ENCODE results near the gene BAIAP2. TPM values are rescaled to one million over a fixed set of nuclear protein-coding genes. Genes with fewer than 3 reads are reported as not detected.

Gene BAIAP2
- total RNA-seq, 1 donor from 2014 or later, result 113 TPM

DNA sequence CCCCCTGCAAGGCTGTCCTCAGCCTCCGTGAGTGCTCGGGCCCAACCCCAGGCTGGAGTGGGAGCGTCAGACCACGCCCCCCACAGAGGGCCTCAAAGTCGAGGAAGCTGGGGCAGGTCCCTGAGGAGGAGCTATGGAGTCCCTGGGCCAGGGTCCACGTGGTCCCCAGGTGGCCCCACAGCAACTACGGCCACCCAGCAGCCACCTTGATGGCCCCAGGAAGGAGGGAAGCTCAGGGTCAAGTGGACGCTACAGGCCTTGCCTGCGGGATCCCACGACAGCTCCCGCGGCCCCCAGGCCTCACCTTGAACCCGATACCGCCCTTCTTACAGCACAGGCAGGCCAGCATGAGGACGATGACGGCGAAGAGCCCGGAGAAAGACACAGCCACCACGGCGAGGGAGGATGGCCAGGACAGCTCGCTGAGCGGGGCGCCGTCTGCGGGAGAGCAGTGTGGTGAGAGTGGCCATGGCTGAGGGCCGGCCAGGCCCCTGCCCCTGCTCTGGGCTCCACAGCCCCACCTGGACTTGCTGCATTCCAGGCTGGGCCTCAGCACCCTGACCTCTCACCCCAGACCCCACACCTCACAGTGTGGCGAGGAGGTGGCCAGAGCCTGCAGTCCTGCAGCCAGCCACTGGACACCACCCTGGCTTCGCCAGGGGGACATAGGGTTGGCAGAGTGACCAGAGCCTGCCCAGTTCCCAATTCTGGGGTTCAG is 99.3 kb downstream of the BAIAP2 start:
- H3K27ac ChIP-seq, result no peak overlapping the region
- H3K4me3 ChIP-seq, result no peak overlapping the region
- no peaks in the 10 kb centered on the region for H3K4me1 ChIP-seq
- no peak for DNase-seq (ENCODE audit: extremely low spot score in 2 of 2)
- no peak for TF ChIP-seq POLR2A (IDR thresholded peaks at IDR 0.05)
- TF ChIP-seq, protein P1, sequence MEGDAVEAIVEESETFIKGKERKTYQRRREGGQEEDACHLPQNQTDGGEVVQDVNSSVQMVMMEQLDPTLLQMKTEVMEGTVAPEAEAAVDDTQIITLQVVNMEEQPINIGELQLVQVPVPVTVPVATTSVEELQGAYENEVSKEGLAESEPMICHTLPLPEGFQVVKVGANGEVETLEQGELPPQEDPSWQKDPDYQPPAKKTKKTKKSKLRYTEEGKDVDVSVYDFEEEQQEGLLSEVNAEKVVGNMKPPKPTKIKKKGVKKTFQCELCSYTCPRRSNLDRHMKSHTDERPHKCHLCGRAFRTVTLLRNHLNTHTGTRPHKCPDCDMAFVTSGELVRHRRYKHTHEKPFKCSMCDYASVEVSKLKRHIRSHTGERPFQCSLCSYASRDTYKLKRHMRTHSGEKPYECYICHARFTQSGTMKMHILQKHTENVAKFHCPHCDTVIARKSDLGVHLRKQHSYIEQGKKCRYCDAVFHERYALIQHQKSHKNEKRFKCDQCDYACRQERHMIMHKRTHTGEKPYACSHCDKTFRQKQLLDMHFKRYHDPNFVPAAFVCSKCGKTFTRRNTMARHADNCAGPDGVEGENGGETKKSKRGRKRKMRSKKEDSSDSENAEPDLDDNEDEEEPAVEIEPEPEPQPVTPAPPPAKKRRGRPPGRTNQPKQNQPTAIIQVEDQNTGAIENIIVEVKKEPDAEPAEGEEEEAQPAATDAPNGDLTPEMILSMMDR (IDR thresholded peaks at IDR 0.05), result no peak
- no peak for TF ChIP-seq POLR2AphosphoS5 (IDR thresholded peaks at IDR 0.05; ENCODE audit: insufficient read depth in 1 of 2, low read depth in 1 of 2)
- intact Hi-C loops (cut with DNase I), result no loop called here
- no peaks in the 10 kb centered on the region for H3K36me3 ChIP-seq
- H3K9me3 ChIP-seq, result no peaks in the 10 kb centered on the region
- no peaks in the 10 kb centered on the region for H3K27me3 ChIP-seq

DNA sequence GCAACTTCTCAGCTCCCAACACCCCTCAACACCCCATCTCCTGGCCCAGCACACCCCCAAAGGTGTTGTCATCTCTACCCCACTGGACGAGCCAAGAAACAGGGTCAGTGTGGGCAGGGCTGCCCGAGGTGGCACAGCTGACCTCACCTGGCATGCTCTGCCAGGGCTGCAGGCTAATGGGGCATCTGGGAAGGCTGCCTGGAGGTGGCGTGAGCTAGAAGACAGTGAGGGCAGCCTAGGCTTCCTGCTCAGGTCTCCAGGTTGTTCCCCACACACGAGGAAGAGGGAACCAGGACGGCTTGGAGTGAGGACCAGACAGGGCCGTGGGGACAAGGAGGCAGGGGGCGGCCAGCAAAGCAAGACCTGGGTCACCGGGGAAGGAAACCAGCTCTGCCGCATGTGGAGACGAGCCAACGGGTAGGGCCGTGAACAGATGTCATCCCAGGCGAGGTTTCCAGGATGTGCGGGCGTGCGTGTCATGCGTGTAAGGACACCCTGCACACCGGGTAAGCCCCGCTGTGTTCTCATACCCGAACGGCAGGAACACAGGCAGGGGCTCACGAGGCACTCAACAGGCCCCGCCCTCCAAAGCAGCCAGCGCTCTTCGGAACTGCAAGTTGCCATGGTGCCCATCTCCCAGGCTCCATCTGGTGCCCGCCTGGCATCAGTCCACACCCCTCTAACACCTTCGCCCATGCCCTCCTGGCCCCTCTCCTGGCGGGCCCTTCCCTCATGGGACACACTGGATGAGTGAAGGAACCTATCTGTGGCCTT is 100.7 kb downstream of the BAIAP2 start:
- TF ChIP-seq POLR2AphosphoS5 (IDR thresholded peaks at IDR 0.05; ENCODE audit: insufficient read depth in 1 of 2, low read depth in 1 of 2) (no peak), POLR2A (IDR thresholded peaks at IDR 0.05) (no peak)
- TF ChIP-seq, protein P1 (IDR thresholded peaks at IDR 0.05), result no peak
- no peak for DNase-seq (ENCODE audit: extremely low spot score in 2 of 2)
- no peaks in the 10 kb centered on the region for H3K36me3 ChIP-seq

DNA sequence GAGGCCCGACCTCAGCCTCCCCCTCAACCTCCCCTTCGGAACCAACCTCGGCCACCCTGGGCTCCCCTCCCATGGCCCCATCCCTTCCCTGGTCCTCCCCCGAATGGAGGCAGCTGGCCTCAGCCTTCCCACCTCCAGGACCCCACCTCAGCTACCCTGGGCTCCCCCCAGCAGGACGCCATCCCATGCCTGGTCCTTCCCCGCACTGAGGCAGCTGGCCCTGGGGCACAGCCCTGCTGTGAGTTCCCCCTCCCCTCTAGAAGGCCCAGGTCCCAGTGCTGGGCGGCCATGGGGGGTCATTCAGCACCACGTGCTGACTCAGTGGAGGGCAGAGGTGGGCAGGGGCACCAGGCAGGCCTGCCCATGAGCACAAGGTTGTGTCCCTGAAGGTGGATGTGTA is 101.4 kb downstream of the BAIAP2 start:
- Histone ChIP-seq H3K9me3 (no peaks in the 10 kb centered on the region), H3K4me1 (no peaks in the 10 kb centered on the region), H3K4me3 (no peak overlapping the region), H3K36me3 (no peaks in the 10 kb centered on the region), H3K27ac (no peak overlapping the region), H3K27me3 (no peaks in the 10 kb centered on the region)
- intact Hi-C loops (cut with DNase I), result no loop called here
- TF ChIP-seq POLR2A (IDR thresholded peaks at IDR 0.05), result no peak
- TF ChIP-seq POLR2AphosphoS5 (IDR thresholded peaks at IDR 0.05; ENCODE audit: insufficient read depth in 1 of 2, low read depth in 1 of 2), result no peak
- TF ChIP-seq, protein P1 (IDR thresholded peaks at IDR 0.05), result no peak
- DNase-seq (ENCODE audit: extremely low spot score in 2 of 2), result no peak

More for the DNA sequence above, 100.7 kb downstream of the BAIAP2 start:
- Histone ChIP-seq H3K27me3 (no peaks in the 10 kb centered on the region), H3K4me1 (no peaks in the 10 kb centered on the region), H3K27ac (no peak overlapping the region), H3K4me3 (no peak overlapping the region), H3K9me3 (no peaks in the 10 kb centered on the region)
- intact Hi-C loops (cut with DNase I), result no loop called here

DNA sequence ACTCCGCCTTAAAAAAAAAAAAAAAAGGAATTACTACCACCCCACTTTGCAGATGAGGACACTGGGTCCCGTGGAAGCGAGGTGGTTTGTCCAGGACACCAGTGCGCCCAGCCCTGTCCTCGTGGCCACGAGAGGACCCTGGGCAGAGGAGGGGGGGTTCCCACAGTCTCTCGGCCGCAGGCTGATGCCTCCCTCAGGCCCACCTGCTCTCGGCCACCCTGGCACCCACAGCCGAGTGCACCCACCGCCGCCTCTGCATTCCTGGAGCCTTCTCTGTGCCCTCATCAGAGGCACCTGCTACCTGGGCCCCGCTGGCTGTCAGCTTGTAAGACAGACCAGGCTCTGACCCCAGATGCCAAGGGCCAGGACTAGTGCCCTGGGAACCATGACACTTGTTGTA is 102.3 kb downstream of the BAIAP2 start:
- no peak overlapping the region for H3K4me3 ChIP-seq
- no peaks in the 10 kb centered on the region for H3K36me3 ChIP-seq
- intact Hi-C loops (cut with DNase I), result no loop called here
- no peaks in the 10 kb centered on the region for H3K9me3 ChIP-seq
- no peak for TF ChIP-seq POLR2AphosphoS5 (IDR thresholded peaks at IDR 0.05; ENCODE audit: insufficient read depth in 1 of 2, low read depth in 1 of 2)
- TF ChIP-seq, protein P1 (IDR thresholded peaks at IDR 0.05), result no peak
- no peak for TF ChIP-seq POLR2A (IDR thresholded peaks at IDR 0.05)
- H3K4me1 ChIP-seq, result peaks cover under 1% of the 10 kb centered on the region
- H3K27me3 ChIP-seq, result no peaks in the 10 kb centered on the region
- H3K27ac ChIP-seq, result no peak overlapping the region
- no peak for DNase-seq (ENCODE audit: extremely low spot score in 2 of 2)

DNA sequence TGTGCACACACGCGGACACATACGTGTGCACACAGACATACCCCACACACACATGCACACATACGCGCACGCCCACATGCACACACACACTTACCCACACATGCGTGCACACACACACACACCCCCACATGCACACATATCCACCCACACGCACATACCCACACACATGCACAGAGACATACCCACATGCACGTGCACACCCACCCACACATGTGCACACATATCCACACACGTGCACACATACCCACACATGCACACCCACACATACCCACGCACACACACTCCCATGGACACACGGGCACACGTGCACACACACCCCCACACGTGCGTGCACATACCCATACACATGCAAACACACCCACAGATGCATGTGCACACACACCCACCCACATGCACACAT is 103.1 kb downstream of the BAIAP2 start:
- no peaks in the 10 kb centered on the region for H3K27me3 ChIP-seq
- DNase-seq (ENCODE audit: extremely low spot score in 2 of 2), result no peak
- intact Hi-C loops (cut with DNase I), result no loop called here
- TF ChIP-seq POLR2A (IDR thresholded peaks at IDR 0.05), result no peak
- TF ChIP-seq POLR2AphosphoS5 (IDR thresholded peaks at IDR 0.05; ENCODE audit: insufficient read depth in 1 of 2, low read depth in 1 of 2), result no peak
- TF ChIP-seq, protein P1 (IDR thresholded peaks at IDR 0.05), result no peak
- H3K4me1 ChIP-seq, result peaks cover 9% of the 10 kb centered on the region
- no peak overlapping the region for H3K27ac ChIP-seq
- H3K36me3 ChIP-seq, result no peaks in the 10 kb centered on the region
- H3K9me3 ChIP-seq, result no peaks in the 10 kb centered on the region
- H3K4me3 ChIP-seq, result no peak overlapping the region
